DND-41 (cell line): Measurements from ENCODE around the gene CCDC178.
A peak's percentile ranks its signal among the peaks of the same experiment; 100 is the strongest.
"Not testable (repeated sequence)": the region's sequence is repeated elsewhere in the genome, so short reads cannot be mapped to it uniquely, and the experiment has no call there.

Experiments
- ATAC-seq: fragments of 200-7000 bp; cut with Tn5 transposase; 3 replicates; pipeline ENCODE4 v1.9.1; 2021; ENCODE audit warnings: low read depth; ENCODE audit not compliant: insufficient read depth
- DNase-seq: peaks from one replicate; pipeline ENCODE4 v3.0.0-alpha.2; 2020
- H2AFZ ChIP-seq: 2 replicates; pipeline ENCODE4 v1.6.0; 2012; ENCODE audit warnings: low read depth, low read length
- H3K27ac ChIP-seq: 2 replicates; pipeline ENCODE4 v1.5.1; 2012; ENCODE audit warnings: low read length, inconsistent platforms
- H3K27me3 ChIP-seq: fragments of 200-600 bp; sonication (generic); 2 replicates; pipeline ENCODE4 v1.6.0; 2012; ENCODE audit warnings: low read length, mild to moderate bottlenecking, inconsistent platforms; ENCODE audit not compliant: insufficient read depth, poor library complexity
- H3K36me3 ChIP-seq: 2 replicates; pipeline ENCODE4 v1.5.1; 2012; ENCODE audit warnings: low read length, inconsistent platforms; ENCODE audit not compliant: insufficient read depth
- H3K4me1 ChIP-seq: 2 replicates; pipeline ENCODE4 v1.5.1; 2012; ENCODE audit warnings: mild to moderate bottlenecking, low read length; ENCODE audit not compliant: insufficient read depth
- H3K4me2 ChIP-seq: 2 replicates; pipeline ENCODE4 v1.6.0; 2012; ENCODE audit warnings: mild to moderate bottlenecking, moderate library complexity, low read length, inconsistent platforms; ENCODE audit not compliant: insufficient read depth
- H3K4me3 ChIP-seq, 2 experiments: fragments of 200-600 bp in 1 of 2; shearing (Covaris generic) in 1 of 2; 2 replicates each; pipeline ENCODE4 v1.5.1; 2012 to 2016; ENCODE audit warnings: inconsistent platforms in 2 of 2, low read length in 2 of 2, mild to moderate bottlenecking in 2 of 2, low read depth in 1 of 2, moderate library complexity in 1 of 2
- H3K79me2 ChIP-seq: 2 replicates; pipeline ENCODE4 v1.6.0; 2012; ENCODE audit warnings: low read length, inconsistent platforms; ENCODE audit not compliant: insufficient read depth
- H3K9ac ChIP-seq: 2 replicates; pipeline ENCODE4 v1.6.0; 2012; ENCODE audit warnings: low read depth, mild to moderate bottlenecking, inconsistent platforms, low read length, moderate library complexity
- H3K9me3 ChIP-seq: 2 replicates; pipeline ENCODE4 v1.5.1; 2012; ENCODE audit warnings: low read length, moderate library complexity, mild to moderate bottlenecking, inconsistent platforms; ENCODE audit not compliant: insufficient read depth, severe bottlenecking
- H4K20me1 ChIP-seq: 2 replicates; pipeline ENCODE4 v1.6.0; 2012; ENCODE audit warnings: low read length; ENCODE audit not compliant: insufficient read depth
- EZH2 ChIP-seq: IDR thresholded peaks from 3 replicates; pipeline ENCODE4 v1.6.1; 2012; ENCODE audit warnings: borderline replicate concordance, low read depth, mild to moderate bottlenecking, moderate library complexity, low read length, inconsistent platforms; ENCODE audit not compliant: severe bottlenecking
- TF ChIP-seq, protein P1 (sequence below): IDR thresholded peaks from 2 replicates; pipeline ENCODE4 v1.5.1; 2012; ENCODE audit warnings: borderline replicate concordance, low read length, moderate library complexity, mild to moderate bottlenecking; ENCODE audit not compliant: poor library complexity, severe bottlenecking; ENCODE audit errors: extremely low read depth

CCDC178 gene

DNA sequence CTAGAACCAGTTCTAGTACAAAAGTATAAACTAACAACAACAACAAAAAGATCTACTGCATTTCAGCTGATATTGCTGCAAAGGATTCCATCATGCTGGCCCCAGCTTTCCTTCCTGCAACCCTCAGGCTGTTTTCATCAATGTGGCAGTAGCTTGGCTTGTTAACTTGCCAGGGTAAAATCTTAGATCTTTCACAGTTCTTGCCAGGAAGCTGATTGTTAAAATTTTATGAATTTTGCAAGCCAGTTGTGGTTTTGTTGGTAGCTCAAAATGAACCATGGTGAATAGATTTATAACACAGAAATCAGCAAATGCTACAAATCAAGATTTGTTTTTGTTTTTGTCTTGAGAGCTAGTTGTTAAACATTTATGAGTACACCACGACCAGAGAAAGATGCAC lies 19.3 kb downstream of the CCDC178 start:
- TF ChIP-seq, protein P1, sequence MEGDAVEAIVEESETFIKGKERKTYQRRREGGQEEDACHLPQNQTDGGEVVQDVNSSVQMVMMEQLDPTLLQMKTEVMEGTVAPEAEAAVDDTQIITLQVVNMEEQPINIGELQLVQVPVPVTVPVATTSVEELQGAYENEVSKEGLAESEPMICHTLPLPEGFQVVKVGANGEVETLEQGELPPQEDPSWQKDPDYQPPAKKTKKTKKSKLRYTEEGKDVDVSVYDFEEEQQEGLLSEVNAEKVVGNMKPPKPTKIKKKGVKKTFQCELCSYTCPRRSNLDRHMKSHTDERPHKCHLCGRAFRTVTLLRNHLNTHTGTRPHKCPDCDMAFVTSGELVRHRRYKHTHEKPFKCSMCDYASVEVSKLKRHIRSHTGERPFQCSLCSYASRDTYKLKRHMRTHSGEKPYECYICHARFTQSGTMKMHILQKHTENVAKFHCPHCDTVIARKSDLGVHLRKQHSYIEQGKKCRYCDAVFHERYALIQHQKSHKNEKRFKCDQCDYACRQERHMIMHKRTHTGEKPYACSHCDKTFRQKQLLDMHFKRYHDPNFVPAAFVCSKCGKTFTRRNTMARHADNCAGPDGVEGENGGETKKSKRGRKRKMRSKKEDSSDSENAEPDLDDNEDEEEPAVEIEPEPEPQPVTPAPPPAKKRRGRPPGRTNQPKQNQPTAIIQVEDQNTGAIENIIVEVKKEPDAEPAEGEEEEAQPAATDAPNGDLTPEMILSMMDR = no peak
- Histone ChIP-seq H3K27ac (no peak overlapping the region), H3K9me3 (no peaks in the 10 kb centered on the region), H3K36me3 (no peaks in the 10 kb centered on the region), H4K20me1 (no peaks in the 10 kb centered on the region), H3K4me3 (no peak overlapping the region), H3K4me1 (no peaks in the 10 kb centered on the region), H3K9ac (no peak overlapping the region), H3K4me2 (no peak overlapping the region), H2AFZ (no peak overlapping the region), H3K79me2 (no peaks in the 10 kb centered on the region), H3K27me3 (no peaks in the 10 kb centered on the region)
- DNase-seq (no peak), ATAC-seq (no peak)

DNA sequence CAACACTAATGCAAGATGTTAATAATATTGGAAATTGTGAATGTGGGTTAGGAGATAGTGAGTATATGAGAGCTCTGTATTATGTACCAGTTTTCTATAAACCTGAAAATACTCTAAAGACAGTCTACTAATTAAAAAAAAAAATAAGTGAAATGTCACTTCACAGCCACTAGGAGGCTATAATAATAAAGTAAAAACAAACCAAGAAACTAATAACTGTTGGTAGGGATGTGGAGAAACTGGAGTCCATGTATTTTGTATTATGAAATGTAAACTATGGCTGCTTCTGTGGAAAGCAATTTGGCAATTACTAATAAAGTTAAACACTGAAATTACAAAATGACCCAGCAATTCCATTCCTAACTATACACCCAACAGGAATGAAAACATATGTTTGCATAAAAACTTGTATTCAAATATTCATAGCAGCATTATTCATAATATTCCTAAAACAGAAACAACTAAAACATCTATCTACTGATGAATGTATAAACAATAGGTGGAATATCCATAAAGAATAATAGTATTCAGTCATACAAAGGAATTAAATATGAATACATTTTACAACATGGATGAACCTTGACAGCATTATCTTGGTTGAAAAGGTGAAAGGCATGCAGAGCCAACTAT lies 36.2 kb downstream of the CCDC178 start:
- no peaks in the 10 kb centered on the region for H3K27me3 ChIP-seq
- no peak overlapping the region for H3K27ac ChIP-seq
- H3K9ac ChIP-seq = no peak overlapping the region
- H3K9me3 ChIP-seq = no peaks in the 10 kb centered on the region
- no peak overlapping the region for H2AFZ ChIP-seq
- TF ChIP-seq, protein P1 = peak; percentile 33
- no peak for TF ChIP-seq EZH2
- H3K79me2 ChIP-seq = no peaks in the 10 kb centered on the region
- no peak overlapping the region for H3K4me2 ChIP-seq
- no peaks in the 10 kb centered on the region for H3K4me1 ChIP-seq
- H3K36me3 ChIP-seq = no peaks in the 10 kb centered on the region
- H4K20me1 ChIP-seq = no peaks in the 10 kb centered on the region
- DNase-seq (no peak), ATAC-seq (no peak; the same call in 2 of the 3 replicates)
- no peak overlapping the region for H3K4me3 ChIP-seq

DNA sequence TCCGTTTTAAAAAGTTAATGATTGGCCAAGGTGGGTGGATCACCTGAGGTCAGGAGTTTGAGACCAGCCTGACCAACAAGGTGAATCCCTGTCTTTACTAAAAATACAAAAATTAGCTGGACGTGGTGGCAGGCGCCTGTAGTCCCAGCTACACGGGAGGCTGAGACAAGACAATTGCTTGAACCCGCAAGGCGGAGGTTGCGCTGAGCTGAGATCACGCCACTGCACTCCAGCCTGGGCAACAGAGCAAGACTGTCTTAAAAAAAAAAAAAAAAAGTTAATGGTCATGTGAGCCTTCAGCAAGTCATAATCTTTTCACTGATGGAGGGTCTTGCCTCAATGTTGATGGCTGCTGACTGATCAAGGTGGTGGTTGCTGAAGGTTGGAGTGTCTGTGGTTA lies 41.6 kb downstream of the CCDC178 start:
- not testable (repeated sequence) for H3K27me3 ChIP-seq, H4K20me1 ChIP-seq, H2AFZ ChIP-seq, ATAC-seq, H3K4me3 ChIP-seq, H3K4me1 ChIP-seq, H3K36me3 ChIP-seq, H3K79me2 ChIP-seq, H3K4me2 ChIP-seq, H3K9ac ChIP-seq, H3K27ac ChIP-seq, DNase-seq, H3K9me3 ChIP-seq

DNA sequence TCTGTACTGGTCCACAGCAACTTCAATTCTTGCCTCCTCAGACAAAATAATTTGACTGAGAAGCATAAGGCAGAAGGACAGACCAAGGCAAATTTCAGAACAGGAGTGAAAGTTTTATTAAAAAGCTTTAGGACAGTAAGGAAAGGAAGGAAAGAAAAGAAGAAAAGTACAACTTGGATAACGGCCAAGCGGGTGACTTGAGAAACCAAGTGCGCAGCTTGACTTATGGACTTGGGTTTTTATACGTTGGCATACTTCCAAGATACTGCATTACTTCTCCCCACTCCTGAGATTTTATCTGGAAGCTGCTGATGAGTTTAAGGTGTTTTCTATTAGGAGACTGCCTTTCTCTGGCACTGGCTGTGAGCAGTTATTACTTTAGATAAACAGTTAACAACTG lies 64.7 kb downstream of the CCDC178 start:
- H3K4me1 ChIP-seq = no peaks in the 10 kb centered on the region
- no peaks in the 10 kb centered on the region for H3K27me3 ChIP-seq
- H4K20me1 ChIP-seq = no peaks in the 10 kb centered on the region
- no peaks in the 10 kb centered on the region for H3K36me3 ChIP-seq
- ATAC-seq (no peak), DNase-seq (no peak)
- no peaks in the 10 kb centered on the region for H3K79me2 ChIP-seq
- H3K4me3 ChIP-seq = no peak overlapping the region
- H3K4me2 ChIP-seq = no peak overlapping the region
- no peak overlapping the region for H3K9ac ChIP-seq
- no peaks in the 10 kb centered on the region for H3K9me3 ChIP-seq
- no peak overlapping the region for H2AFZ ChIP-seq
- TF ChIP-seq, protein P1 = no peak
- no peak for TF ChIP-seq EZH2
- H3K27ac ChIP-seq = no peak overlapping the region
